HEK293 (cell line): ENCODE results near the gene ZNF79.

ENCODE experiments used
- HOXC10 ChIP-seq: sonication (generic); formaldehyde crosslinking; IDR thresholded peaks from 2 replicates; pipeline ENCODE4 v1.8.1; 2023; ENCODE audit warnings: mild to moderate bottlenecking, missing genetic modification reagents
- ZBTB1 ChIP-seq: fragments of 450-650 bp; formaldehyde crosslinking; IDR thresholded peaks from 2 replicates; pipeline ENCODE4 v1.5.1; 2016; ENCODE audit warnings: missing biosample characterization, missing genetic modification characterization
- ZBTB10 ChIP-seq: fragments of 450-650 bp; formaldehyde crosslinking; IDR thresholded peaks from 2 replicates; pipeline ENCODE4 v1.5.1; 2016; ENCODE audit warnings: missing biosample characterization, missing genetic modification characterization
- ZIC2 ChIP-seq: fragments of 450-650 bp; formaldehyde crosslinking; IDR thresholded peaks from 2 replicates; pipeline ENCODE4 v1.5.1; 2016; ENCODE audit warnings: missing biosample characterization, missing genetic modification characterization
- ZNF274 ChIP-seq, 2 experiments: fragments of 200-500 bp in 1 of 2; fragments of 450-650 bp in 1 of 2; sonication (Bioruptor generic) in 1 of 2; formaldehyde crosslinking in 1 of 2; IDR thresholded peaks; 2 replicates each; pipeline versions ENCODE4 v1.5.1 to v1.6.1; 2014 to 2016; ENCODE audit warnings: borderline replicate concordance in 1 of 2, inconsistent platforms in 1 of 2, low read length in 1 of 2, missing biosample characterization in 1 of 2, missing genetic modification characterization in 1 of 2
- ZNF48 ChIP-seq: fragments of 450-650 bp; formaldehyde crosslinking; IDR thresholded peaks from 2 replicates; pipeline ENCODE4 v1.5.1; 2016; ENCODE audit warnings: missing biosample characterization, missing genetic modification characterization
- ZNF571 ChIP-seq: fragments of 450-650 bp; formaldehyde crosslinking; IDR thresholded peaks from 2 replicates; pipeline ENCODE4 v1.5.0; 2017; ENCODE audit warnings: missing biosample characterization, missing genetic modification characterization
- ZNF580 ChIP-seq: fragments of 450-650 bp; formaldehyde crosslinking; IDR thresholded peaks from 2 replicates; pipeline ENCODE4 v1.5.1; 2016; ENCODE audit warnings: missing biosample characterization, missing genetic modification characterization
- ZNF623 ChIP-seq: fragments of 450-650 bp; formaldehyde crosslinking; IDR thresholded peaks from 2 replicates; pipeline ENCODE4 v1.5.1; 2016; ENCODE audit warnings: missing biosample characterization, missing genetic modification characterization
- TF ChIP-seq, protein P1 (sequence below): fragments of 450-650 bp; formaldehyde crosslinking; IDR thresholded peaks from 2 replicates; pipeline ENCODE4 v1.5.1; 2016; ENCODE audit warnings: missing biosample characterization, missing genetic modification characterization
- TF ChIP-seq, protein P2 (sequence below): fragments of 450-650 bp; formaldehyde crosslinking; conservative IDR thresholded peaks from 2 replicates; pipeline ENCODE4 v1.5.1; 2016; ENCODE audit warnings: low read depth, missing biosample characterization, missing genetic modification characterization
- TF ChIP-seq, protein P3 (sequence below): fragments of 450-650 bp; IDR thresholded peaks from 2 replicates; pipeline ENCODE4 v1.5.1; 2018; ENCODE audit warnings: missing biosample characterization, mild to moderate bottlenecking, missing genetic modification characterization

- TF ChIP-seq, protein P1, sequence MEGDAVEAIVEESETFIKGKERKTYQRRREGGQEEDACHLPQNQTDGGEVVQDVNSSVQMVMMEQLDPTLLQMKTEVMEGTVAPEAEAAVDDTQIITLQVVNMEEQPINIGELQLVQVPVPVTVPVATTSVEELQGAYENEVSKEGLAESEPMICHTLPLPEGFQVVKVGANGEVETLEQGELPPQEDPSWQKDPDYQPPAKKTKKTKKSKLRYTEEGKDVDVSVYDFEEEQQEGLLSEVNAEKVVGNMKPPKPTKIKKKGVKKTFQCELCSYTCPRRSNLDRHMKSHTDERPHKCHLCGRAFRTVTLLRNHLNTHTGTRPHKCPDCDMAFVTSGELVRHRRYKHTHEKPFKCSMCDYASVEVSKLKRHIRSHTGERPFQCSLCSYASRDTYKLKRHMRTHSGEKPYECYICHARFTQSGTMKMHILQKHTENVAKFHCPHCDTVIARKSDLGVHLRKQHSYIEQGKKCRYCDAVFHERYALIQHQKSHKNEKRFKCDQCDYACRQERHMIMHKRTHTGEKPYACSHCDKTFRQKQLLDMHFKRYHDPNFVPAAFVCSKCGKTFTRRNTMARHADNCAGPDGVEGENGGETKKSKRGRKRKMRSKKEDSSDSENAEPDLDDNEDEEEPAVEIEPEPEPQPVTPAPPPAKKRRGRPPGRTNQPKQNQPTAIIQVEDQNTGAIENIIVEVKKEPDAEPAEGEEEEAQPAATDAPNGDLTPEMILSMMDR (tag by site-specific recombination) = no peak
- no peak for TF ChIP-seq ZNF274 (IDR thresholded peaks at IDR 0.05; ENCODE audit: low read length)
- no peak for TF ChIP-seq ZNF274 (tag by site-specific recombination; IDR thresholded peaks at IDR 0.05; ENCODE audit: borderline replicate concordance)
- TF ChIP-seq ZNF623 (tag by site-specific recombination) = no peak
- TF ChIP-seq ZNF571 = no peak
- TF ChIP-seq HOXC10 = no peak
- no peak for TF ChIP-seq ZBTB1 (tag by site-specific recombination)
- TF ChIP-seq ZNF580 (tag by site-specific recombination) = no peak
- TF ChIP-seq, protein P2, sequence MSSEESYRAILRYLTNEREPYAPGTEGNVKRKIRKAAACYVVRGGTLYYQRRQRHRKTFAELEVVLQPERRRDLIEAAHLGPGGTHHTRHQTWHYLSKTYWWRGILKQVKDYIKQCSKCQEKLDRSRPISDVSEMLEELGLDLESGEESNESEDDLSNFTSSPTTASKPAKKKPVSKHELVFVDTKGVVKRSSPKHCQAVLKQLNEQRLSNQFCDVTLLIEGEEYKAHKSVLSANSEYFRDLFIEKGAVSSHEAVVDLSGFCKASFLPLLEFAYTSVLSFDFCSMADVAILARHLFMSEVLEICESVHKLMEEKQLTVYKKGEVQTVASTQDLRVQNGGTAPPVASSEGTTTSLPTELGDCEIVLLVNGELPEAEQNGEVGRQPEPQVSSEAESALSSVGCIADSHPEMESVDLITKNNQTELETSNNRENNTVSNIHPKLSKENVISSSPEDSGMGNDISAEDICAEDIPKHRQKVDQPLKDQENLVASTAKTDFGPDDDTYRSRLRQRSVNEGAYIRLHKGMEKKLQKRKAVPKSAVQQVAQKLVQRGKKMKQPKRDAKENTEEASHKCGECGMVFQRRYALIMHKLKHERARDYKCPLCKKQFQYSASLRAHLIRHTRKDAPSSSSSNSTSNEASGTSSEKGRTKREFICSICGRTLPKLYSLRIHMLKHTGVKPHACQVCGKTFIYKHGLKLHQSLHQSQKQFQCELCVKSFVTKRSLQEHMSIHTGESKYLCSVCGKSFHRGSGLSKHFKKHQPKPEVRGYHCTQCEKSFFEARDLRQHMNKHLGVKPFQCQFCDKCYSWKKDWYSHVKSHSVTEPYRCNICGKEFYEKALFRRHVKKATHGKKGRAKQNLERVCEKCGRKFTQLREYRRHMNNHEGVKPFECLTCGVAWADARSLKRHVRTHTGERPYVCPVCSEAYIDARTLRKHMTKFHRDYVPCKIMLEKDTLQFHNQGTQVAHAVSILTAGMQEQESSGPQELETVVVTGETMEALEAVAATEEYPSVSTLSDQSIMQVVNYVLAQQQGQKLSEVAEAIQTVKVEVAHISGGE (tag by site-specific recombination) = no peak
- TF ChIP-seq ZIC2 (tag by site-specific recombination) = no peak
- TF ChIP-seq ZBTB10 (tag by site-specific recombination) = no peak
- TF ChIP-seq, protein P3, sequence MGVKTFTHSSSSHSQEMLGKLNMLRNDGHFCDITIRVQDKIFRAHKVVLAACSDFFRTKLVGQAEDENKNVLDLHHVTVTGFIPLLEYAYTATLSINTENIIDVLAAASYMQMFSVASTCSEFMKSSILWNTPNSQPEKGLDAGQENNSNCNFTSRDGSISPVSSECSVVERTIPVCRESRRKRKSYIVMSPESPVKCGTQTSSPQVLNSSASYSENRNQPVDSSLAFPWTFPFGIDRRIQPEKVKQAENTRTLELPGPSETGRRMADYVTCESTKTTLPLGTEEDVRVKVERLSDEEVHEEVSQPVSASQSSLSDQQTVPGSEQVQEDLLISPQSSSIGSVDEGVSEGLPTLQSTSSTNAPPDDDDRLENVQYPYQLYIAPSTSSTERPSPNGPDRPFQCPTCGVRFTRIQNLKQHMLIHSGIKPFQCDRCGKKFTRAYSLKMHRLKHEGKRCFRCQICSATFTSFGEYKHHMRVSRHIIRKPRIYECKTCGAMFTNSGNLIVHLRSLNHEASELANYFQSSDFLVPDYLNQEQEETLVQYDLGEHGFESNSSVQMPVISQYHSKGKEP (tag by site-specific recombination) = no peak
- no peak for TF ChIP-seq ZNF48 (tag by site-specific recombination)
These were observed 43.4 kb downstream of the ZNF79 start for GRCh38 chr9:127467621-127468020.
